MM.1S (cell line): ENCODE data around the gene PMAIP1.

Experiments used
- DNase-seq: peaks from one replicate; pipeline ENCODE4 v3.0.0-alpha.2; 2015
- H2AFZ ChIP-seq: fragments of 300-600 bp; sonication (generic); 2 replicates; pipeline ENCODE4 v1.6.0; 2016; ENCODE audit warnings: antibody characterized with exemption, low read length
- H3F3A ChIP-seq: fragments of 300-600 bp; sonication (generic); 2 replicates; pipeline ENCODE4 v1.6.1; 2016; ENCODE audit warnings: mild to moderate bottlenecking, antibody characterized with exemption, low read length, moderate library complexity, mixed read lengths; ENCODE audit not compliant: insufficient read depth
- H3K27ac ChIP-seq: fragments of 300-600 bp; sonication (generic); 2 replicates; pipeline ENCODE4 v1.5.1; 2016; ENCODE audit warnings: mild to moderate bottlenecking, low read length
- H3K27me3 ChIP-seq: fragments of 300-600 bp; sonication (generic); replicated peaks from 2 replicates; pipeline ENCODE4 v1.6.0; 2016; ENCODE audit warnings: low read length; ENCODE audit not compliant: insufficient read depth
- H3K36me3 ChIP-seq: fragments of 300-600 bp; sonication (generic); replicated peaks from 2 replicates; pipeline ENCODE4 v1.6.1; 2016; ENCODE audit warnings: mild to moderate bottlenecking, low read length, mixed read lengths; ENCODE audit not compliant: insufficient read depth
- H3K4me1 ChIP-seq: fragments of 300-600 bp; sonication (generic); 2 replicates; pipeline ENCODE4 v1.6.1; 2016; ENCODE audit warnings: low read length, mixed read lengths
- H3K4me2 ChIP-seq: fragments of 300-600 bp; sonication (generic); 2 replicates; pipeline ENCODE4 v1.6.0; 2016; ENCODE audit warnings: low read depth, low read length
- H3K4me3 ChIP-seq: fragments of 300-600 bp; sonication (generic); 2 replicates; pipeline ENCODE4 v1.5.1; 2016; ENCODE audit warnings: low read length, mixed read lengths
- H3K79me2 ChIP-seq: fragments of 300-600 bp; sonication (generic); 2 replicates; pipeline ENCODE4 v1.6.1; 2016; ENCODE audit warnings: mixed run types, low read length, mixed read lengths
- H3K9ac ChIP-seq: fragments of 300-600 bp; sonication (generic); 2 replicates; pipeline ENCODE4 v1.6.1; 2016; ENCODE audit warnings: low read length, mixed read lengths
- H3K9me2 ChIP-seq: fragments of 300-600 bp; sonication (generic); replicated peaks from 2 replicates; pipeline ENCODE4 v1.6.1; 2016; ENCODE audit warnings: mild to moderate bottlenecking, low read length, mixed read lengths; ENCODE audit not compliant: insufficient read depth
- H3K9me3 ChIP-seq: fragments of 300-600 bp; sonication (generic); replicated peaks from 2 replicates; pipeline ENCODE4 v1.6.1; 2016; ENCODE audit warnings: mild to moderate bottlenecking, low read length, mixed read lengths; ENCODE audit not compliant: insufficient read depth
- H4K20me1 ChIP-seq: fragments of 300-600 bp; sonication (generic); 2 replicates; pipeline ENCODE4 v1.6.1; 2016; ENCODE audit warnings: mild to moderate bottlenecking, low read length, moderate library complexity, mixed read lengths; ENCODE audit not compliant: insufficient read depth
- CTCF ChIP-seq: fragments of 300-600 bp; sonication (generic); IDR thresholded peaks from 2 replicates; pipeline ENCODE4 v1.5.1; 2016; ENCODE audit warnings: antibody characterized with exemption, low read length, mixed read lengths
- EZH2 ChIP-seq: fragments of 300-600 bp; sonication (generic); optimal IDR thresholded peaks from 2 replicates; pipeline ENCODE3; 2017; ENCODE audit warnings: low read depth, mild to moderate bottlenecking, antibody characterized with exemption, low read length, mixed read lengths
- EZH2phosphoT487 ChIP-seq: fragments of 300-600 bp; sonication (generic); IDR thresholded peaks from 2 replicates; pipeline ENCODE4 v1.6.1; 2018; ENCODE audit warnings: antibody characterized with exemption, low read length

Gene PMAIP1

GRCh38 chr18:59905686-59906091, 5.9 kb downstream of the PMAIP1 start:
- Histone ChIP-seq H3F3A (no peaks in the 10 kb centered on the region), H4K20me1 (no peaks in the 10 kb centered on the region), H3K4me3 (no peak overlapping the region), H3K36me3 (no peaks in the 10 kb centered on the region), H3K79me2 (no peaks in the 10 kb centered on the region; the same call in 1 of the 2 replicates), H3K27me3 (no peaks in the 10 kb centered on the region), H3K9me3 (no peaks in the 10 kb centered on the region), H3K27ac (no peak overlapping the region), H2AFZ (no peak overlapping the region), H3K4me1 (0 out of 2 replicates have a peak, but pooled peaks cover 5% of the 10 kb centered on the region), H3K4me2 (no peak overlapping the region), H3K9me2 (no peaks in the 10 kb centered on the region), H3K9ac (no peak overlapping the region)
- TF ChIP-seq CTCF: no peak
- TF ChIP-seq EZH2: no peak
- no peak for TF ChIP-seq EZH2phosphoT487
- no peak for DNase-seq

- H3K9me3 ChIP-seq: no peaks in the 10 kb centered on the region
- no peaks in the 10 kb centered on the region for H3F3A ChIP-seq
- no peaks in the 10 kb centered on the region for H3K27me3 ChIP-seq
- H3K9me2 ChIP-seq: no peaks in the 10 kb centered on the region
- H3K4me1 ChIP-seq: 0 out of 2 replicates have a peak, but pooled peaks cover 2% of the 10 kb centered on the region
- no peak for DNase-seq
- no peaks in the 10 kb centered on the region for H4K20me1 ChIP-seq
- H3K9ac ChIP-seq: no peak overlapping the region
- H3K4me3 ChIP-seq: no peak overlapping the region
- H3K27ac ChIP-seq: no peak overlapping the region
- no peak for TF ChIP-seq EZH2phosphoT487
- no peak for TF ChIP-seq CTCF
- no peak for TF ChIP-seq EZH2
- H3K79me2 ChIP-seq: no peaks in the 10 kb centered on the region; the same call in 1 of the 2 replicates
- no peak overlapping the region for H3K4me2 ChIP-seq
- no peaks in the 10 kb centered on the region for H3K36me3 ChIP-seq
- no peak overlapping the region for H2AFZ ChIP-seq
These were observed 6.4 kb downstream of the PMAIP1 start for GRCh38 chr18:59906203-59906602.

GRCh38 chr18:59907172-59907571, 7.4 kb downstream of the PMAIP1 start:
- Histone ChIP-seq H3K9me3 (no peaks in the 10 kb centered on the region), H2AFZ (no peak overlapping the region), H3K79me2 (no peaks in the 10 kb centered on the region), H3K27ac (no peak overlapping the region), H3K9ac (no peak overlapping the region), H3K27me3 (no peaks in the 10 kb centered on the region), H3K4me3 (no peak overlapping the region), H3K4me1 (no peaks in the 10 kb centered on the region), H3K36me3 (no peaks in the 10 kb centered on the region), H3K9me2 (no peaks in the 10 kb centered on the region), H4K20me1 (no peaks in the 10 kb centered on the region), H3K4me2 (no peak overlapping the region), H3F3A (no peaks in the 10 kb centered on the region)
- DNase-seq: no peak
- TF ChIP-seq CTCF: no peak
- no peak for TF ChIP-seq EZH2
- no peak for TF ChIP-seq EZH2phosphoT487
